ENCODE measurements around the gene RIMKLA. TPM values are rescaled to one million over a fixed set of nuclear protein-coding genes. Genes with fewer than 3 reads are reported as not detected.

The RIMKLA gene
- total and polyA plus RNA-seq, 2 of the 13 experiments (the other 11 are each of a cell fraction or from before 2014, with no cell fraction given): 2.5 to 3.8 TPM

GRCh38 chr1:42335050-42335808 lies 45.4 kb upstream of the RIMKLA start, which contains the start of gene FOXJ3 (continued):
- no peak; the same call in 1 of the 2 replicates for TF ChIP-seq ELK4 (CRISPR knock-in tag; IDR thresholded peaks at IDR 0.05; ENCODE audit: borderline replicate concordance)
- peak; percentile 93 for TF ChIP-seq GABPB1 (CRISPR knock-in tag; IDR thresholded peaks at IDR 0.05)
- TF ChIP-seq, protein P1, sequence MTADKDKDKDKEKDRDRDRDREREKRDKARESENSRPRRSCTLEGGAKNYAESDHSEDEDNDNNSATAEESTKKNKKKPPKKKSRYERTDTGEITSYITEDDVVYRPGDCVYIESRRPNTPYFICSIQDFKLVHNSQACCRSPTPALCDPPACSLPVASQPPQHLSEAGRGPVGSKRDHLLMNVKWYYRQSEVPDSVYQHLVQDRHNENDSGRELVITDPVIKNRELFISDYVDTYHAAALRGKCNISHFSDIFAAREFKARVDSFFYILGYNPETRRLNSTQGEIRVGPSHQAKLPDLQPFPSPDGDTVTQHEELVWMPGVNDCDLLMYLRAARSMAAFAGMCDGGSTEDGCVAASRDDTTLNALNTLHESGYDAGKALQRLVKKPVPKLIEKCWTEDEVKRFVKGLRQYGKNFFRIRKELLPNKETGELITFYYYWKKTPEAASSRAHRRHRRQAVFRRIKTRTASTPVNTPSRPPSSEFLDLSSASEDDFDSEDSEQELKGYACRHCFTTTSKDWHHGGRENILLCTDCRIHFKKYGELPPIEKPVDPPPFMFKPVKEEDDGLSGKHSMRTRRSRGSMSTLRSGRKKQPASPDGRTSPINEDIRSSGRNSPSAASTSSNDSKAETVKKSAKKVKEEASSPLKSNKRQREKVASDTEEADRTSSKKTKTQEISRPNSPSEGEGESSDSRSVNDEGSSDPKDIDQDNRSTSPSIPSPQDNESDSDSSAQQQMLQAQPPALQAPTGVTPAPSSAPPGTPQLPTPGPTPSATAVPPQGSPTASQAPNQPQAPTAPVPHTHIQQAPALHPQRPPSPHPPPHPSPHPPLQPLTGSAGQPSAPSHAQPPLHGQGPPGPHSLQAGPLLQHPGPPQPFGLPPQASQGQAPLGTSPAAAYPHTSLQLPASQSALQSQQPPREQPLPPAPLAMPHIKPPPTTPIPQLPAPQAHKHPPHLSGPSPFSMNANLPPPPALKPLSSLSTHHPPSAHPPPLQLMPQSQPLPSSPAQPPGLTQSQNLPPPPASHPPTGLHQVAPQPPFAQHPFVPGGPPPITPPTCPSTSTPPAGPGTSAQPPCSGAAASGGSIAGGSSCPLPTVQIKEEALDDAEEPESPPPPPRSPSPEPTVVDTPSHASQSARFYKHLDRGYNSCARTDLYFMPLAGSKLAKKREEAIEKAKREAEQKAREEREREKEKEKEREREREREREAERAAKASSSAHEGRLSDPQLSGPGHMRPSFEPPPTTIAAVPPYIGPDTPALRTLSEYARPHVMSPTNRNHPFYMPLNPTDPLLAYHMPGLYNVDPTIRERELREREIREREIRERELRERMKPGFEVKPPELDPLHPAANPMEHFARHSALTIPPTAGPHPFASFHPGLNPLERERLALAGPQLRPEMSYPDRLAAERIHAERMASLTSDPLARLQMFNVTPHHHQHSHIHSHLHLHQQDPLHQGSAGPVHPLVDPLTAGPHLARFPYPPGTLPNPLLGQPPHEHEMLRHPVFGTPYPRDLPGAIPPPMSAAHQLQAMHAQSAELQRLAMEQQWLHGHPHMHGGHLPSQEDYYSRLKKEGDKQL (CRISPR knock-in tag; IDR thresholded peaks at IDR 0.05; ENCODE audit: low read depth): peak; percentile 39; the same call in 1 of the 2 replicates
- TF ChIP-seq NKX3-1 (CRISPR knock-in tag; IDR thresholded peaks at IDR 0.05): peak; percentile 89
- TF ChIP-seq ZNF761 (CRISPR knock-in tag; conservative IDR thresholded peaks at IDR 0.05): peak; percentile 64; the same call in 1 of the 2 replicates
- TF ChIP-seq BRD4 (CRISPR knock-in tag; IDR thresholded peaks at IDR 0.05): peak; percentile 68; the same call in 1 of the 2 replicates
- peak; percentile 32 for TF ChIP-seq ZEB1 (IDR thresholded peaks at IDR 0.05; ENCODE audit: insufficient replicate concordance, low read depth)
- no peak for TF ChIP-seq ZNF180 (CRISPR knock-in tag; IDR thresholded peaks at IDR 0.05; ENCODE audit: borderline replicate concordance, low read depth)
- peak; percentile 93 for TF ChIP-seq CHD2 (IDR thresholded peaks at IDR 0.05; ENCODE audit: low read depth, low read length)
- TF ChIP-seq ZBTB43 (CRISPR knock-in tag; conservative IDR thresholded peaks at IDR 0.05): peak; percentile 47
- peak; percentile 63; the same call in 1 of the 2 replicates for TF ChIP-seq ZNF317 (CRISPR knock-in tag; IDR thresholded peaks at IDR 0.05)
- no peak for TF ChIP-seq ZNF251 (CRISPR knock-in tag; IDR thresholded peaks at IDR 0.05)
- TF ChIP-seq SIX1 (CRISPR knock-in tag; IDR thresholded peaks at IDR 0.05; ENCODE audit: borderline replicate concordance): no peak
- peak; percentile 73 for TF ChIP-seq GATAD2A (CRISPR knock-in tag; IDR thresholded peaks at IDR 0.05)
- TF ChIP-seq, protein P2, sequence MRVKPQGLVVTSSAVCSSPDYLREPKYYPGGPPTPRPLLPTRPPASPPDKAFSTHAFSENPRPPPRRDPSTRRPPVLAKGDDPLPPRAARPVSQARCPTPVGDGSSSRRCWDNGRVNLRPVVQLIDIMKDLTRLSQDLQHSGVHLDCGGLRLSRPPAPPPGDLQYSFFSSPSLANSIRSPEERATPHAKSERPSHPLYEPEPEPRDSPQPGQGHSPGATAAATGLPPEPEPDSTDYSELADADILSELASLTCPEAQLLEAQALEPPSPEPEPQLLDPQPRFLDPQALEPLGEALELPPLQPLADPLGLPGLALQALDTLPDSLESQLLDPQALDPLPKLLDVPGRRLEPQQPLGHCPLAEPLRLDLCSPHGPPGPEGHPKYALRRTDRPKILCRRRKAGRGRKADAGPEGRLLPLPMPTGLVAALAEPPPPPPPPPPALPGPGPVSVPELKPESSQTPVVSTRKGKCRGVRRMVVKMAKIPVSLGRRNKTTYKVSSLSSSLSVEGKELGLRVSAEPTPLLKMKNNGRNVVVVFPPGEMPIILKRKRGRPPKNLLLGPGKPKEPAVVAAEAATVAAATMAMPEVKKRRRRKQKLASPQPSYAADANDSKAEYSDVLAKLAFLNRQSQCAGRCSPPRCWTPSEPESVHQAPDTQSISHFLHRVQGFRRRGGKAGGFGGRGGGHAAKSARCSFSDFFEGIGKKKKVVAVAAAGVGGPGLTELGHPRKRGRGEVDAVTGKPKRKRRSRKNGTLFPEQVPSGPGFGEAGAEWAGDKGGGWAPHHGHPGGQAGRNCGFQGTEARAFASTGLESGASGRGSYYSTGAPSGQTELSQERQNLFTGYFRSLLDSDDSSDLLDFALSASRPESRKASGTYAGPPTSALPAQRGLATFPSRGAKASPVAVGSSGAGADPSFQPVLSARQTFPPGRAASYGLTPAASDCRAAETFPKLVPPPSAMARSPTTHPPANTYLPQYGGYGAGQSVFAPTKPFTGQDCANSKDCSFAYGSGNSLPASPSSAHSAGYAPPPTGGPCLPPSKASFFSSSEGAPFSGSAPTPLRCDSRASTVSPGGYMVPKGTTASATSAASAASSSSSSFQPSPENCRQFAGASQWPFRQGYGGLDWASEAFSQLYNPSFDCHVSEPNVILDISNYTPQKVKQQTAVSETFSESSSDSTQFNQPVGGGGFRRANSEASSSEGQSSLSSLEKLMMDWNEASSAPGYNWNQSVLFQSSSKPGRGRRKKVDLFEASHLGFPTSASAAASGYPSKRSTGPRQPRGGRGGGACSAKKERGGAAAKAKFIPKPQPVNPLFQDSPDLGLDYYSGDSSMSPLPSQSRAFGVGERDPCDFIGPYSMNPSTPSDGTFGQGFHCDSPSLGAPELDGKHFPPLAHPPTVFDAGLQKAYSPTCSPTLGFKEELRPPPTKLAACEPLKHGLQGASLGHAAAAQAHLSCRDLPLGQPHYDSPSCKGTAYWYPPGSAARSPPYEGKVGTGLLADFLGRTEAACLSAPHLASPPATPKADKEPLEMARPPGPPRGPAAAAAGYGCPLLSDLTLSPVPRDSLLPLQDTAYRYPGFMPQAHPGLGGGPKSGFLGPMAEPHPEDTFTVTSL (CRISPR knock-in tag; IDR thresholded peaks at IDR 0.05; ENCODE audit: borderline replicate concordance): no peak

Measured in HepG2 (cell line).